HG03025 (cell line): ENCODE results near the gene SAMD4A.
A peak's percentile ranks its signal among the peaks of the same experiment; 100 is the strongest.

Experiments used
- ATAC-seq: cut with Tn5 transposase; IDR thresholded peaks from one replicate; pipeline ENCODE4 v1.9.1; 2021; ENCODE audit warnings: mild to moderate bottlenecking, moderate library complexity; ENCODE audit not compliant: unreplicated experiment, low FRiP score

The SAMD4A gene

GRCh38 chr14:54774824-54775223 lies 207.9 kb downstream of the SAMD4A start:
- no peak for ATAC-seq

DNA sequence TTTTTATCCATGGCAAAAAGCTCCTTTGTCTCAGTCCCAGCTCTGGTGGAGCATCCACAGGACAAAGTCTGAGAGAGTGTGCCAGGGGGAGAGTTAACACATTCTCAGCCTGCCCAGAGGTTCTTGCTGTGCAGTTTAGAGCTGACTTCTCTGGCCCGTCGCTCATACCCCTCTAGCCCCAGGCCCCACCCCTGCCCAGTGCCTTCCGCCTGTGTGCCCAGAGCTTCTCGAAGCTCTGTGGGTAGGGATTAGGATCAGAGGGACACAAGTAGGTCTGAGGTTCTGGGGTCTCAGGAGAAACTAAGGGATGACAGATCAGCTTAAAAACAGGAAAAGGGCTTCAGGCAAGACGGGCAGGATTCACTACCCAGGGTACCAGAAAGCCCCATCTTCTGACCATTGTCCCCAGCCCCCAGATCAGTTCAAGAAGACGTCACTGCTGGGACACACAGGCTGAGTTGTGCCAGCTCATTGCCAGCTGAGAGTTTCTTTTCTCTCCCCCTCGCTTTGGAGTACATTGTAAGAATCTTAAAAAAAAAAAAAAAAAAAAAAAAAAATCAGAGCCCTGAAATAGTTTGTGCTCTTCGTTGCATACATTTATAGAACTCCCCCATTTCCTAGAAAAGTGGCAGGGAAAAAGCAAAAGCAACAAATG lies 208.7 kb downstream of the SAMD4A start:
- ATAC-seq = no peak

DNA sequence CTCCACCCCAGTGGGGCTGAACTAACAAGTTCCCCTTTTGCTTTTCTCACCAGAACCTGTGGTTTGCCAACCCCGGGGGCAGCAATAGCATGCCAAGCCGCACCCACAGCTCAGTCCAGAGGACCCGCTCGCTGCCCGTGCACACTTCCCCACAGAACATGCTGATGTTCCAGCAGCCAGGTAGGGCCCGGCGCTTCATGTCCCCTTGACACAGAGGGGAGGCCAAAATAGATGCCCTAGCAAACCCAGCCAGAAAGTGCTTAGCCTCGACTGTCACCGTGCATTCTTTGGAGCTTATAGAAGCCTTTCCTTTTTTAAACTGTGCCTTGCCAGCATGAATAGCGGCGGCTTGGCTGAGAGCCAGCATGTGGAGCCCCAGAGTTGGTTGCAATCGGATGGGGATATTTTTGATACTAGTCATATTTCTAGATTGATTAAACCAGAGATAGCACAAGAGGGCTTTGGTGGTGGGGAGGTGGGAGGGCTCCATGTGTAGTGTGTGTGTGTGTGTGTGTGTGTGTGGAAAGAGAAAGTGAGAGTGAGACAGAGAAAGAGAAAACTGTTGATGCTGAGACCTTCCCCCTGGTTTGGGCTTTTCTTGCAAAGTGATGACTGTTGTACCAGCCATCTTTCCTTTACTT lies 209.6 kb downstream of the SAMD4A start:
- ATAC-seq = no peak

DNA sequence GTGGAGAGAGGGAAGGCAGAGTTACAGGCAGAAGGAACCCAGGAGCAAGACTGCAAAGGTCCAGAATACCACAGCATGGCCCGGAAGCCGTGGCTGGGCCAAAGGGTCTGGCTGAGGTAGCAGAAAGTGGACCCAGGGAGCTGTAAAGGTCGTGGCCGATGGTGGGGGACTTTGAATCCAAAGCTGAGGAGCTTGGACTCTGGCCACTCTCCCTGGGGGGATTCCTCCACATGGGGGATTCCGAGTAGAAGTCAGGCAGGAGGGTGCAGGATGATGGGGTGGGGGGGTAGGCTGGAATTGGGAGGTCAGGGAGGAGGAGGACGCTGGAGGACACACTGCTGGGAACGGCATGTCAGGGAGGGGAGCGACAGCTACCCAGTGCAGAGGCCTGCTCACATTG lies 210.5 kb downstream of the SAMD4A start:
- ATAC-seq = no peak

DNA sequence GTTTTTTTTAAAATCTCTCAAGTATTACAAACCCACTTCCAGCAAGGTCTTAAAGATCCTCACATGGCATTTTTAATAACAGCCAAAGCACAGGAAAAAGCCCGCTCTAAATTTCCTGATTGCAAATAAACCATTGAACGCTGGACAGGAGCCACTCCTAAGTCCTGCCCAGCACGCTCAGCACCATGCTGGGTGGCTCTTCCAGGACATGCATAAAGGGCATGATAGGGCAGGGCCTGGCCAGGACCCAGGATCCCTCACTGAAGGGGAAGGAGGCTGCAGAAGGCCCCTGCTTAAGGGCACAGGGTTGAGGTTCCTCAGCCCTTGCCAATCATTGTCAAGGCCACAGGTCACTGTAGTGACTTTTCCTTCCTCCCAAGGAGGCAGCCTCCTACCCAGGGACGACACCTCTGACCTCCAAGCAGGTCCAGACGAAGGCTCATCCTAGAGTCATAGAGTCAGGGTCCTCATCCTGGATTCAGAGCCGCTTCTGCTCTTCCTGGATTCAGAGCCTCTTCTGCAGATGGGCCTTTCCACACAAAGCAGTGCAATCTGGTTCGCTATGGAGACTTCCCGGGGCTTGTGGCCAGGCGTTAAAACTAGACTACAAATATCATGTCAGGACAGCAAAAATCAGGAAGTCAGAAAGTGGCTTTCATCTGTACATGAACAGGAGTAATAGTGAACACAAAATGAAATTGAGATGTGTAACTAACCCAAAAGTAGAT lies 211.9 kb downstream of the SAMD4A start:
- ATAC-seq = no peak

- ATAC-seq = no peak
These were observed 214.2 kb downstream of the SAMD4A start for GRCh38 chr14:54781080-54781479.

DNA sequence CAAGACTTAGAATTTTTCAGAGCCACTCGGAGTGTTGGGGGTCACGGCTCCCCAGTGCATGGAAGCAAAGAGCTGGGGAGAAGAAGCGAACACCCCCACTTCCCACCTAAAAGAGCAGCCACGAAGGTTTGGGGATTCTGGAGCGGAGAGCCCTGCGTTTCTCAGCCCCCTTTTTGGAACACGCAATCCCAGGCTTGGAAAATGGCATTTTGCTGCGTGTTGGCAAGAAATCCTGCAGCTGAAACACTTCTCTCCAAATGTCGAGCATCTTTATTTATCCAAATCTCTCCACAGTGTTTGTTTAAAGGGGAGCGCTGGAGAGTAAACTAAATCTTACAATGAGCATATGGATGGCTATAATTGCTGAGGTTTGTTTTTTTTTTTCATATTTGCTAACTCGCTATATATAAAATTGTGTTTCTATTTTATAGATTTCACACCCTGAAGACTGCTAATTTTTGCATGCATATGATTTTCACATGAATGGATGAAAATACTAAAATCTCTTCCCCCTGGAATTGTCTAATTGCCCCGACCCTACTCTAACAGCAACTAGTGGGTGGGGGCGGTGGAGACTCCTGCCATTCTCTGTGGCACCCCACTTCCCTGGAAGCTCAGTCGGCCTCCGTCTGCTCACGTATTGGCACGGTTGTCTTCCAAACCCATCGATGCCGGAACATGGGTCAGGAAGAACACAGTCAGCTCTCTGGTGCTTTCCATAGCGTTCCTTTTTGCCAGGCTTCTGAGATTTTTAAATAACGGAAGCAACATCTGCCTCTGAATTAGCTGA lies 215.2 kb downstream of the SAMD4A start:
- ATAC-seq = no peak

DNA sequence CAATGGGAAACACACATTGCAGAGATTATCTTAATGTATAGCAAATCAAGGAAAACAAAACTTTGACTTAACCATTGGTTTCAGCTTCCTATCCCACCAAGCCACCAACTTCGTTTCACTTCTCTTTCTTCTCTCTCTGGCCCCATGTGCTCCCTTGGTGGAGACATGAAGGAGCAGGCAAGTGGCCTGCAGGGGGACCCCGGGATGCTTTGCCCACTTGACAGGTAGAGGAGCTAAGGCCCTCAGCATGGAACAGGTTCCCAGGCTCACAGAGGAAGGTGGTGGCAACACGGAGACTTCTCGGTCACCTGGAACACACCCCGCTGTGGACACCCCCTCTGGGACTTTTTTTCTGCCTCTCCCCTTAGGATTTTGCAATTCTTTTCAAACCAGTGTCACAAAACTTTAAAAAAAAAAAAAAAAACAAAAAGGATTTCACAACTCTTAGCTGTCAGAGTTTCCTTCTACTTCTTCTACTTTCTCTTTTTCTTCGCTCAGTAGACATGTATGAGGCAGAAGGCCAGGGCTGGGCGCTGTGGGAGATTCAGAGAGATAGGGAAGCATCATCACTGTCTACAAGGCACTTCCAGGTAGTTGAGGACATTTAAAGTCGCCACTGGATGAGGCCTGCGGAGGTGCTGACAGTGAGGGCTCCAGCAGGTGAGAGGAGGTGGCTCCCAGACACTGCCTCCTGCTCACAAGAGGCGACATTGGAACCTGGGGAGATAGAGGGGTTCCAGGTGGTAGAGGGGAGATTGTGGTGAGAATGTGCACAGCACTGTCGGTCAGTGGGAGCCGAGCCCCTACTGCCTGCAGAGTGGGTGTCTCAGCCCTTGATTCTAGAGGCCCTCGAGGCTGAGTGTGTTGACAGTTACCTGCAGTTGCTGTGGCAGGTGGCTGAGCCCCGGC lies 216.1 kb downstream of the SAMD4A start:
- peak; percentile 76 for ATAC-seq

- no peak for ATAC-seq
These were observed 216.7 kb downstream of the SAMD4A start for GRCh38 chr14:54783660-54784015.

DNA sequence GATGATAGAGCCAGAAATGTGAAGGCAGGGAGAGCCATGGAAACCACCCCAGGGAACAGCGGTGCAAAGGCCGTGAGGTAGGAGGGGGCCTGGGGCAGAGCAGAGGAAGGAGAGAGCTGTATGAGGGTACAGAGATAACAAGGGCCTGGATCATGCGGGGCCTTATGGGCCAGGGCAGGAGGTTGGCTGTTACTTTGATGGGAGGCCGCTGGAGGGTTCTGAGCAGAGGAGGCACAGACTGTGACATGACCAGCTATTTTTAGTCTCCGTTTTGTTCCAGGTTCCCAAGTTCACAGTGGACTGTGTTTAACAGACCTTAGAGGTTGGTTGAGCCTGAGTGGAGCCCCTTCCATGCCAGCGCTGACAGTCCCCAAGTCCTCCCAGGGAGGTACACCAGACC lies 217.1 kb downstream of the SAMD4A start:
- no peak for ATAC-seq

DNA sequence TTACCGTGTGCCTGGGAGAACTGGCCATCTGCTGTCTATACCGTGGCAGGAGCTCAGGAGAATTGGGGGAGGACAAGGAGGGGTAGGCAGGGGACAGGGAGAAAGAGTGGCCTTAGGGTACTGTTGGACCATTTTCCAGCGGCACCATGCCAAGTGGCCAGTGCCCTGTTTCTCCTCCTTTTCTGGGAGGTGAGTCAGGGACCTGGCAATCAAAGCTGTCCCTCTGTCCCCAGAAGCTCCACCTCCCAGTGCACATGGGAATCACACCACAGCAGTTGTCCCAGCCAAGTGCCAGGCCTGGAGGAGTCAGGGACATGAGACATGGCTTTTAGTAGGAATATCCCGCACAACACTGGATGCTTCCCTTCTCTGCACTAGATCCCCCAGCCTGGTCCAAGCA lies 217.7 kb downstream of the SAMD4A start:
- no peak for ATAC-seq

DNA sequence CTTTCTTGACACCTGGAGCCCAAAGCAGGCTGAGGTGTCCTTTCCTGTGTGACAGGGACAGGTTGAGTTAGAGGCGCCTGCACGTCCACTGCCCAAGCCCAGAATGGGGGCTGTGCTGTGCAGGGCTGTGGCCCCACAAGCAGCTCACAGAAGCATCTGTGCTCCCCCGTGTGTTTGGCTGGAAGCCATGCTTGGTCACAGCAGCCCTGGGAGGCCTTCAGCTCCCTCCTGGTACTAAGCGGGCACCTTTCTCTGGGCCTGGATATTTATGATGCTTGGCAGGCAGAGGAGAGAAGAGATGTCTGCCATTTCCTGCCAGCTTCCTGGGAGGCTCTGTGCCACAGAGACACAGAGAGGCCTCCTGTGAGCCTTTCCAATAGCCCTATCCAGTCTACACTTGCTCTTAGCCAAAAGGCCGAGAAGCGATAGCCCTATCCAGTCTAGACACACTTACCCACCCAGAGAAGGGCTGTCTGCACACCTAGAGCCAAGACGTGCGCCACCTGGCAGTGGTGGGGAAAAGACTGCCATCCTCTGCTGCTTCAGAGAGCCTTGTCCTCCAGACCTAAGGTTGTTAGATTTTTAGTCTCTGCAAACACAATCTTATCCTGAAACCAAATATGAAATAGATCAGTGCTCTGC lies 218.3 kb downstream of the SAMD4A start:
- no peak for ATAC-seq

- no peak for ATAC-seq
These were observed 219.1 kb downstream of the SAMD4A start for GRCh38 chr14:54785778-54786770.

GRCh38 chr14:54786838-54787237 lies 219.9 kb downstream of the SAMD4A start:
- ATAC-seq = no peak

GRCh38 chr14:54787261-54787660 lies 220.3 kb downstream of the SAMD4A start:
- ATAC-seq = no peak

- no peak for ATAC-seq
These were observed 221.8 kb downstream of the SAMD4A start for GRCh38 chr14:54788701-54789100.

DNA sequence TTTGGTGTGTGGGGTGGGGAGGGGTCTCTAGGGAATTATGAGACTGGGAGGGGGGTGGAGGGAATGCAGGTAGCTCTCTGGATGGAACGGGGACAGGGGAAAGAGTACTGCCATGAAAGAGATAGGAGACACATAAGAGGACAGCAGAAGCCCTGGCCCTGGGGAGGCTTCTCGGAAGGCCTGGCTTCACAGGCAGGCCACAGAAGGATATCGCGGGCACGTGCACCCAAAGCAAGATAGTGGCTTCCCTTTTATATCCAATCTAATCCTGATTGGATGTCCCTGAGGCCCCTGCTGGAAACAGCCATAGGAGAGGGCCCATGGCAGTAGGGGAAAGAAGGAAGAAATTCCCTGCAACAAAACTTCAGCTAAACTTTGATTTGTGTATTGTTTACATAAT lies 222.2 kb downstream of the SAMD4A start:
- ATAC-seq = no peak

GRCh38 chr14:54789781-54790480 lies 223.0 kb downstream of the SAMD4A start:
- no peak for ATAC-seq
